ENCODE results near the gene MOB3A. TPM values are rescaled to one million over a fixed set of nuclear protein-coding genes. Genes with fewer than 3 reads are reported as not detected.

MOB3A gene
- total and polyA plus RNA-seq, 3 donors from 2014 or later, result 17.8 to 31.6 (median 22.8) TPM

GRCh38 chr19:2101417-2102335 lies 5.5 kb upstream of the MOB3A start:
- 91% methylated on average over 43 to 45 of the region's 45 CpGs for WGBS, 2 donors
- DNase-seq, result no peak
- no peaks in the 10 kb centered on the region for H3K4me1 ChIP-seq
- no peaks in the 10 kb centered on the region for H3K9me3 ChIP-seq
- H3K4me3 ChIP-seq, result no peak overlapping the region
- TF ChIP-seq POLR2A (IDR thresholded peaks at IDR 0.05) (no peak), CTCF (IDR thresholded peaks at IDR 0.05) (no peak)
- H3K36me3 ChIP-seq (ENCODE audit: low read depth, missing control alignments), result no peaks in the 10 kb centered on the region
- intact Hi-C loops (cut with DNase I; ENCODE audit: low total_unique reads), result no loop called here
- H3K27ac ChIP-seq, result no peak overlapping the region
- no peaks in the 10 kb centered on the region for H3K27me3 ChIP-seq

GRCh38 chr19:2100719-2101061 lies 4.6 kb upstream of the MOB3A start:
- Histone ChIP-seq H3K27ac (no peak overlapping the region), H3K4me3 (no peak overlapping the region), H3K27me3 (no peaks in the 10 kb centered on the region), H3K9me3 (no peaks in the 10 kb centered on the region), H3K36me3 (ENCODE audit: low read depth, missing control alignments) (no peaks in the 10 kb centered on the region), H3K4me1 (no peaks in the 10 kb centered on the region)
- intact Hi-C loops (cut with DNase I; ENCODE audit: low total_unique reads), result no loop called here
- no peak for TF ChIP-seq CTCF (IDR thresholded peaks at IDR 0.05)
- TF ChIP-seq POLR2A (IDR thresholded peaks at IDR 0.05), result no peak
- no peak for DNase-seq
- 90 to 100% methylated on average over 4 to 11 of the region's 11 CpGs for WGBS, 2 donors

GRCh38 chr19:2099937-2100718 lies 4.0 kb upstream of the MOB3A start:
- 87 to 88% methylated on average over 37 to 39 of the region's 39 CpGs for WGBS, 2 donors
- DNase-seq, result no peak
- Histone ChIP-seq H3K9me3 (no peaks in the 10 kb centered on the region), H3K27me3 (no peaks in the 10 kb centered on the region), H3K27ac (no peak overlapping the region), H3K4me3 (no peak overlapping the region), H3K4me1 (peaks cover 1% of the 10 kb centered on the region), H3K36me3 (ENCODE audit: low read depth, missing control alignments) (no peaks in the 10 kb centered on the region)
- TF ChIP-seq POLR2A (IDR thresholded peaks at IDR 0.05) (no peak), CTCF (IDR thresholded peaks at IDR 0.05) (no peak)
- intact Hi-C loops (cut with DNase I; ENCODE audit: low total_unique reads), result no loop called here

GRCh38 chr19:2099054-2099501 lies 3.0 kb upstream of the MOB3A start:
- intact Hi-C loops (cut with DNase I; ENCODE audit: low total_unique reads), result no loop called here
- no peak overlapping the region for H3K27ac ChIP-seq

More at GRCh38 chr19:2099054-2099501, 3.0 kb upstream of the MOB3A start:
- no peaks in the 10 kb centered on the region for H3K36me3 ChIP-seq (ENCODE audit: low read depth, missing control alignments)
- peaks cover 12% of the 10 kb centered on the region for H3K4me1 ChIP-seq
- no peak for DNase-seq
- no peaks in the 10 kb centered on the region for H3K9me3 ChIP-seq
- 61% methylated on average over 16 of the region's 16 CpGs; no CpG with 5 or more reads in 1 of the 2 donors for WGBS, 2 donors
- no peaks in the 10 kb centered on the region for H3K27me3 ChIP-seq
- H3K4me3 ChIP-seq, result no peak overlapping the region
- TF ChIP-seq CTCF (IDR thresholded peaks at IDR 0.05) (no peak), POLR2A (IDR thresholded peaks at IDR 0.05) (no peak)
